ENCODE measurements around the gene DGKB.

The DGKB gene

GRCh38 chr7:14717816-14718215 lies 184.7 kb downstream of the DGKB start:
- H3K9me3 ChIP-seq (ENCODE audit: control insufficient read depth in 1 of 2, low read length in 2 of 2), result no peaks in the 10 kb centered on the region
- H3K4me3 ChIP-seq (ENCODE audit: low read depth in 1 of 2, low read length in 2 of 2), result no peak overlapping the region
- H3K27ac ChIP-seq (ENCODE audit: low read length), result no peak overlapping the region
- no peaks in the 10 kb centered on the region for H3K27me3 ChIP-seq (ENCODE audit: low read depth, low read length)
- no peaks in the 10 kb centered on the region for H3K4me1 ChIP-seq (ENCODE audit: control insufficient read depth in 1 of 2, insufficient read depth in 2 of 2, low read length in 2 of 2)
- H3K36me3 ChIP-seq (ENCODE audit: control insufficient read depth in 1 of 2, insufficient read depth in 2 of 2, low read length in 2 of 2), result no peaks in the 10 kb centered on the region

- Histone ChIP-seq H3K36me3 (ENCODE audit: control insufficient read depth in 1 of 2, insufficient read depth in 2 of 2, low read length in 2 of 2) (no peaks in the 10 kb centered on the region), H3K9me3 (ENCODE audit: control insufficient read depth in 1 of 2, low read length in 2 of 2) (no peaks in the 10 kb centered on the region), H3K4me1 (ENCODE audit: control insufficient read depth in 1 of 2, insufficient read depth in 2 of 2, low read length in 2 of 2) (no peaks in the 10 kb centered on the region), H3K27me3 (ENCODE audit: low read depth, low read length) (no peaks in the 10 kb centered on the region), H3K27ac (ENCODE audit: low read length) (no peak overlapping the region), H3K4me3 (ENCODE audit: low read depth in 1 of 2, low read length in 2 of 2) (no peak overlapping the region)
Measured at GRCh38 chr7:14717169-14717568, 185.4 kb downstream of the DGKB start.

GRCh38 chr7:14714161-14714728 lies 188.3 kb downstream of the DGKB start:
- no peaks in the 10 kb centered on the region for H3K36me3 ChIP-seq (ENCODE audit: control insufficient read depth in 1 of 2, insufficient read depth in 2 of 2, low read length in 2 of 2)

GRCh38 chr7:14698239-14698638 lies 204.3 kb downstream of the DGKB start:
- Histone ChIP-seq H3K4me3 (ENCODE audit: low read depth in 1 of 2, low read length in 2 of 2) (no peak overlapping the region), H3K9me3 (ENCODE audit: control insufficient read depth in 1 of 2, low read length in 2 of 2) (no peaks in the 10 kb centered on the region), H3K4me1 (ENCODE audit: control insufficient read depth in 1 of 2, insufficient read depth in 2 of 2, low read length in 2 of 2) (no peaks in the 10 kb centered on the region), H3K27ac (ENCODE audit: low read length) (no peak overlapping the region), H3K27me3 (ENCODE audit: low read depth, low read length) (no peaks in the 10 kb centered on the region), H3K36me3 (ENCODE audit: control insufficient read depth in 1 of 2, insufficient read depth in 2 of 2, low read length in 2 of 2) (no peaks in the 10 kb centered on the region)

More at GRCh38 chr7:14714161-14714728, 188.3 kb downstream of the DGKB start:
- H3K27ac ChIP-seq (ENCODE audit: low read length), result no peak overlapping the region
- H3K27me3 ChIP-seq (ENCODE audit: low read depth, low read length), result no peaks in the 10 kb centered on the region
- H3K4me1 ChIP-seq (ENCODE audit: control insufficient read depth in 1 of 2, insufficient read depth in 2 of 2, low read length in 2 of 2), result no peaks in the 10 kb centered on the region
- H3K9me3 ChIP-seq (ENCODE audit: control insufficient read depth in 1 of 2, low read length in 2 of 2), result no peaks in the 10 kb centered on the region
- no peak overlapping the region for H3K4me3 ChIP-seq (ENCODE audit: low read depth in 1 of 2, low read length in 2 of 2)

GRCh38 chr7:14697684-14698083 lies 204.9 kb downstream of the DGKB start:
- Histone ChIP-seq H3K4me1 (ENCODE audit: control insufficient read depth in 1 of 2, insufficient read depth in 2 of 2, low read length in 2 of 2) (no peaks in the 10 kb centered on the region), H3K27me3 (ENCODE audit: low read depth, low read length) (no peaks in the 10 kb centered on the region), H3K36me3 (ENCODE audit: control insufficient read depth in 1 of 2, insufficient read depth in 2 of 2, low read length in 2 of 2) (no peaks in the 10 kb centered on the region), H3K9me3 (ENCODE audit: control insufficient read depth in 1 of 2, low read length in 2 of 2) (no peaks in the 10 kb centered on the region), H3K27ac (ENCODE audit: low read length) (no peak overlapping the region), H3K4me3 (ENCODE audit: low read depth in 1 of 2, low read length in 2 of 2) (no peak overlapping the region)

GRCh38 chr7:14691597-14692203 lies 210.9 kb downstream of the DGKB start:
- Histone ChIP-seq H3K4me3 (ENCODE audit: low read depth in 1 of 2, low read length in 2 of 2) (no peak overlapping the region), H3K9me3 (ENCODE audit: control insufficient read depth in 1 of 2, low read length in 2 of 2) (no peaks in the 10 kb centered on the region), H3K27me3 (ENCODE audit: low read depth, low read length) (no peaks in the 10 kb centered on the region), H3K36me3 (ENCODE audit: control insufficient read depth in 1 of 2, insufficient read depth in 2 of 2, low read length in 2 of 2) (no peaks in the 10 kb centered on the region), H3K4me1 (ENCODE audit: control insufficient read depth in 1 of 2, insufficient read depth in 2 of 2, low read length in 2 of 2) (no peaks in the 10 kb centered on the region), H3K27ac (ENCODE audit: low read length) (no peak overlapping the region)

GRCh38 chr7:14691034-14691433 lies 211.5 kb downstream of the DGKB start:
- Histone ChIP-seq H3K9me3 (ENCODE audit: control insufficient read depth in 1 of 2, low read length in 2 of 2) (no peaks in the 10 kb centered on the region), H3K27me3 (ENCODE audit: low read depth, low read length) (no peaks in the 10 kb centered on the region), H3K36me3 (ENCODE audit: control insufficient read depth in 1 of 2, insufficient read depth in 2 of 2, low read length in 2 of 2) (no peaks in the 10 kb centered on the region), H3K4me3 (ENCODE audit: low read depth in 1 of 2, low read length in 2 of 2) (no peak overlapping the region), H3K27ac (ENCODE audit: low read length) (no peak overlapping the region), H3K4me1 (ENCODE audit: control insufficient read depth in 1 of 2, insufficient read depth in 2 of 2, low read length in 2 of 2) (no peaks in the 10 kb centered on the region)

GRCh38 chr7:14690486-14690885 lies 212.1 kb downstream of the DGKB start:
- Histone ChIP-seq H3K36me3 (ENCODE audit: control insufficient read depth in 1 of 2, insufficient read depth in 2 of 2, low read length in 2 of 2) (no peaks in the 10 kb centered on the region), H3K27ac (ENCODE audit: low read length) (no peak overlapping the region), H3K27me3 (ENCODE audit: low read depth, low read length) (no peaks in the 10 kb centered on the region), H3K4me1 (ENCODE audit: control insufficient read depth in 1 of 2, insufficient read depth in 2 of 2, low read length in 2 of 2) (no peaks in the 10 kb centered on the region), H3K9me3 (ENCODE audit: control insufficient read depth in 1 of 2, low read length in 2 of 2) (no peaks in the 10 kb centered on the region), H3K4me3 (ENCODE audit: low read depth in 1 of 2, low read length in 2 of 2) (no peak overlapping the region)

GRCh38 chr7:14690075-14690474 lies 212.5 kb downstream of the DGKB start:
- Histone ChIP-seq H3K36me3 (ENCODE audit: control insufficient read depth in 1 of 2, insufficient read depth in 2 of 2, low read length in 2 of 2) (no peaks in the 10 kb centered on the region), H3K4me3 (ENCODE audit: low read depth in 1 of 2, low read length in 2 of 2) (no peak overlapping the region), H3K9me3 (ENCODE audit: control insufficient read depth in 1 of 2, low read length in 2 of 2) (no peaks in the 10 kb centered on the region), H3K27me3 (ENCODE audit: low read depth, low read length) (no peaks in the 10 kb centered on the region), H3K27ac (ENCODE audit: low read length) (no peak overlapping the region), H3K4me1 (ENCODE audit: control insufficient read depth in 1 of 2, insufficient read depth in 2 of 2, low read length in 2 of 2) (no peaks in the 10 kb centered on the region)

- H3K27me3 ChIP-seq (ENCODE audit: low read depth, low read length), result no peaks in the 10 kb centered on the region
- no peak overlapping the region for H3K4me3 ChIP-seq (ENCODE audit: low read depth in 1 of 2, low read length in 2 of 2)
- H3K36me3 ChIP-seq (ENCODE audit: control insufficient read depth in 1 of 2, insufficient read depth in 2 of 2, low read length in 2 of 2), result no peaks in the 10 kb centered on the region
- no peaks in the 10 kb centered on the region for H3K4me1 ChIP-seq (ENCODE audit: control insufficient read depth in 1 of 2, insufficient read depth in 2 of 2, low read length in 2 of 2)
- no peaks in the 10 kb centered on the region for H3K9me3 ChIP-seq (ENCODE audit: control insufficient read depth in 1 of 2, low read length in 2 of 2)
- no peak overlapping the region for H3K27ac ChIP-seq (ENCODE audit: low read length)
Measured at GRCh38 chr7:14688208-14688607, 214.3 kb downstream of the DGKB start.

- Histone ChIP-seq H3K9me3 (ENCODE audit: control insufficient read depth in 1 of 2, low read length in 2 of 2) (no peaks in the 10 kb centered on the region), H3K27ac (ENCODE audit: low read length) (no peak overlapping the region), H3K4me3 (ENCODE audit: low read depth in 1 of 2, low read length in 2 of 2) (no peak overlapping the region), H3K27me3 (ENCODE audit: low read depth, low read length) (no peaks in the 10 kb centered on the region), H3K4me1 (ENCODE audit: control insufficient read depth in 1 of 2, insufficient read depth in 2 of 2, low read length in 2 of 2) (no peaks in the 10 kb centered on the region), H3K36me3 (ENCODE audit: control insufficient read depth in 1 of 2, insufficient read depth in 2 of 2, low read length in 2 of 2) (no peaks in the 10 kb centered on the region)
Measured at GRCh38 chr7:14687777-14688176, 214.8 kb downstream of the DGKB start.

GRCh38 chr7:14687241-14687640 lies 215.3 kb downstream of the DGKB start:
- H3K4me3 ChIP-seq (ENCODE audit: low read depth in 1 of 2, low read length in 2 of 2), result no peak overlapping the region
- no peaks in the 10 kb centered on the region for H3K9me3 ChIP-seq (ENCODE audit: control insufficient read depth in 1 of 2, low read length in 2 of 2)
- no peaks in the 10 kb centered on the region for H3K27me3 ChIP-seq (ENCODE audit: low read depth, low read length)
- no peak overlapping the region for H3K27ac ChIP-seq (ENCODE audit: low read length)
- H3K36me3 ChIP-seq (ENCODE audit: control insufficient read depth in 1 of 2, insufficient read depth in 2 of 2, low read length in 2 of 2), result no peaks in the 10 kb centered on the region
- H3K4me1 ChIP-seq (ENCODE audit: control insufficient read depth in 1 of 2, insufficient read depth in 2 of 2, low read length in 2 of 2), result no peaks in the 10 kb centered on the region

All from muscle layer of duodenum (tissue), 2 donors.